WTC11 (cell line): ENCODE results near the gene OR4D2. TPM values are rescaled to one million over a fixed set of nuclear protein-coding genes. Genes with fewer than 3 reads are reported as not detected.

Experiments
- ATAC-seq: fragments of 200-7000 bp; cut with Tn5 transposase; 2 replicates; pipeline ENCODE4 v1.10.0; 2021; ENCODE audit warnings: mild to moderate bottlenecking, moderate library complexity
- CTCF ChIA-PET: fragments of 300-600 bp; sonication (Branson Sonifier 250); formaldehyde crosslinking; loops from one replicate; lab custom pipeline; 2021; ENCODE audit warnings: antibody characterized with exemption; lab: Charles Lee
- POLR2A ChIA-PET: fragments of 350-600 bp; sonication (Branson Sonifier 250); formaldehyde crosslinking; loops from one replicate; lab custom pipeline; 2021; ENCODE audit warnings: antibody characterized with exemption; lab: Charles Lee
- DNase-seq: peaks from one replicate; pipeline ENCODE4 v3.0.0; 2021; ENCODE audit warnings: low spot score
- H3K27ac Mint-ChIP-seq: 2 replicates; pipeline ENCODE4 v1.8.0; 2021; ENCODE audit warnings: mixed read lengths
- H3K27me3 Mint-ChIP-seq: 2 replicates; pipeline ENCODE4 v1.8.0; 2021; ENCODE audit warnings: low read depth, mild to moderate bottlenecking, moderate library complexity, mixed read lengths
- H3K36me3 Mint-ChIP-seq: 2 replicates; pipeline ENCODE4 v1.8.0; 2021; ENCODE audit warnings: mixed read lengths
- H3K4me1 Mint-ChIP-seq: 2 replicates; pipeline ENCODE4 v1.8.0; 2022; ENCODE audit warnings: mixed read lengths
- H3K4me3 Mint-ChIP-seq: 2 replicates; pipeline ENCODE4 v1.8.0; 2021; ENCODE audit warnings: mild to moderate bottlenecking, moderate library complexity, mixed read lengths
- H3K9me3 Mint-ChIP-seq: 2 replicates; pipeline ENCODE4 v1.8.0; 2021; ENCODE audit warnings: mixed read lengths
- CBFB ChIP-seq: sonication (generic); formaldehyde crosslinking; IDR thresholded peaks from 2 replicates; pipeline ENCODE4 v1.8.1; 2022; ENCODE audit warnings: mild to moderate bottlenecking, low read depth, missing genetic modification reagents
- E2F1 ChIP-seq: sonication (generic); formaldehyde crosslinking; IDR thresholded peaks from 2 replicates; pipeline ENCODE4 v1.8.0; 2022; ENCODE audit warnings: mild to moderate bottlenecking, missing genetic modification reagents
- EMX1 ChIP-seq: fragments of 250-450 bp; sonication (Bioruptor Pico); IDR thresholded peaks from 2 replicates; pipeline ENCODE4 v1.8.0; 2021; ENCODE audit warnings: mild to moderate bottlenecking
- GTF2I ChIP-seq: fragments of 250-450 bp; sonication (Bioruptor Pico); conservative IDR thresholded peaks from 2 replicates; pipeline ENCODE4 v1.4.0; 2021; ENCODE audit warnings: mild to moderate bottlenecking
- IRF1 ChIP-seq: sonication (generic); formaldehyde crosslinking; IDR thresholded peaks from 2 replicates; pipeline ENCODE4 v1.8.0; 2023; ENCODE audit warnings: missing genetic modification reagents
- JUN ChIP-seq: sonication (generic); formaldehyde crosslinking; IDR thresholded peaks from 2 replicates; pipeline ENCODE4 v1.8.0; 2023; ENCODE audit warnings: mild to moderate bottlenecking, missing genetic modification reagents
- KAT7 ChIP-seq: sonication (generic); formaldehyde crosslinking; IDR thresholded peaks from 2 replicates; pipeline ENCODE4 v1.8.1; 2023; ENCODE audit warnings: missing genetic modification reagents, mild to moderate bottlenecking, borderline replicate concordance
- MYBL2 ChIP-seq: sonication (generic); formaldehyde crosslinking; IDR thresholded peaks from 2 replicates; pipeline ENCODE4 v1.8.1; 2023; ENCODE audit warnings: mild to moderate bottlenecking, moderate library complexity, missing genetic modification reagents
- NFE2L1 ChIP-seq: sonication (generic); formaldehyde crosslinking; IDR thresholded peaks from 2 replicates; pipeline ENCODE4 v1.8.1; 2023; ENCODE audit warnings: missing genetic modification reagents
- NR3C1 ChIP-seq: sonication (generic); formaldehyde crosslinking; conservative IDR thresholded peaks from 2 replicates; pipeline ENCODE4 v1.8.1; 2023; ENCODE audit warnings: low read depth, mild to moderate bottlenecking, missing genetic modification reagents
- OVOL2 ChIP-seq: fragments of 250-450 bp; sonication (Bioruptor Pico); IDR thresholded peaks from 2 replicates; pipeline ENCODE4 v1.9.0; 2021; ENCODE audit warnings: mild to moderate bottlenecking, borderline replicate concordance
- ZBTB21 ChIP-seq: sonication (generic); formaldehyde crosslinking; IDR thresholded peaks from 2 replicates; pipeline ENCODE4 v1.8.1; 2023; ENCODE audit warnings: mild to moderate bottlenecking, missing genetic modification reagents, borderline replicate concordance
- ZBTB43 ChIP-seq: sonication (generic); formaldehyde crosslinking; IDR thresholded peaks from 2 replicates; pipeline ENCODE4 v1.8.1; 2023; ENCODE audit warnings: mild to moderate bottlenecking, missing genetic modification reagents
- ZNF317 ChIP-seq: sonication (generic); formaldehyde crosslinking; IDR thresholded peaks from 2 replicates; pipeline ENCODE4 v1.8.1; 2023; ENCODE audit warnings: low read depth, mild to moderate bottlenecking, moderate library complexity, missing genetic modification reagents, borderline replicate concordance
- total RNA-seq: library from RNA; stranded (reverse); gene quantifications from 3 replicates; pipeline ENCODE4 v1.2.3, GENCODE V29; 2021
- TF ChIP-seq, protein P1 (sequence below): sonication (generic); formaldehyde crosslinking; IDR thresholded peaks from 2 replicates; pipeline ENCODE4 v1.8.1; 2022; ENCODE audit warnings: missing genetic modification reagents, borderline replicate concordance
- TF ChIP-seq, protein P2 (sequence below): sonication (generic); formaldehyde crosslinking; conservative IDR thresholded peaks from 2 replicates; pipeline ENCODE4 v1.8.1; 2023; ENCODE audit warnings: mild to moderate bottlenecking, low read depth, missing genetic modification reagents, moderate library complexity
- TF ChIP-seq, protein P3 (sequence below): fragments of 200-600 bp; IDR thresholded peaks from 2 replicates; pipeline ENCODE4 v1.8.0; 2022; ENCODE audit warnings: antibody characterized with exemption
- TF ChIP-seq, protein P4 (sequence below): sonication (generic); formaldehyde crosslinking; IDR thresholded peaks from 2 replicates; pipeline ENCODE4 v1.8.1; 2022; ENCODE audit warnings: low read depth, missing genetic modification reagents, borderline replicate concordance

OR4D2 gene
- total RNA-seq, 1 experiment from 2014 or later, result not detected

GRCh38 chr17:58207451-58207850, 40.7 kb downstream of the OR4D2 start:
- peaks cover 14% of the 10 kb centered on the region for H3K36me3 Mint-ChIP-seq
- CTCF ChIA-PET, result interaction anchor here (1.3 kb wide), 1 partner anchor 7 kb away, joined by 5 read pairs; no protein-coding TSS in a partner anchor
- TF ChIP-seq JUN (no peak), ZBTB43 (CRISPR knock-in tag) (no peak), NFE2L1 (CRISPR knock-in tag) (no peak), ZNF317 (CRISPR knock-in tag) (no peak), IRF1 (CRISPR knock-in tag) (no peak), OVOL2 (CRISPR knock-in tag) (no peak), EMX1 (no peak), CBFB (CRISPR knock-in tag) (no peak), KAT7 (CRISPR knock-in tag) (no peak), NR3C1 (CRISPR knock-in tag) (no peak), ZBTB21 (no peak), GTF2I (CRISPR knock-in tag) (no peak), E2F1 (CRISPR knock-in tag) (no peak), MYBL2 (CRISPR knock-in tag) (no peak)
- TF ChIP-seq, protein P1, sequence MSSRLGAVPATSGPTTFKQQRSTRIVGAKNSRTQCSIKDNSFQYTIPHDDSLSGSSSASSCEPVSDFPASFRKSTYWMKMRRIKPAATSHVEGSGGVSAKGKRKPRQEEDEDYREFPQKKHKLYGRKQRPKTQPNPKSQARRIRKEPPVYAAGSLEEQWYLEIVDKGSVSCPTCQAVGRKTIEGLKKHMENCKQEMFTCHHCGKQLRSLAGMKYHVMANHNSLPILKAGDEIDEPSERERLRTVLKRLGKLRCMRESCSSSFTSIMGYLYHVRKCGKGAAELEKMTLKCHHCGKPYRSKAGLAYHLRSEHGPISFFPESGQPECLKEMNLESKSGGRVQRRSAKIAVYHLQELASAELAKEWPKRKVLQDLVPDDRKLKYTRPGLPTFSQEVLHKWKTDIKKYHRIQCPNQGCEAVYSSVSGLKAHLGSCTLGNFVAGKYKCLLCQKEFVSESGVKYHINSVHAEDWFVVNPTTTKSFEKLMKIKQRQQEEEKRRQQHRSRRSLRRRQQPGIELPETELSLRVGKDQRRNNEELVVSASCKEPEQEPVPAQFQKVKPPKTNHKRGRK (CRISPR knock-in tag), result no peak
- TF ChIP-seq, protein P2, sequence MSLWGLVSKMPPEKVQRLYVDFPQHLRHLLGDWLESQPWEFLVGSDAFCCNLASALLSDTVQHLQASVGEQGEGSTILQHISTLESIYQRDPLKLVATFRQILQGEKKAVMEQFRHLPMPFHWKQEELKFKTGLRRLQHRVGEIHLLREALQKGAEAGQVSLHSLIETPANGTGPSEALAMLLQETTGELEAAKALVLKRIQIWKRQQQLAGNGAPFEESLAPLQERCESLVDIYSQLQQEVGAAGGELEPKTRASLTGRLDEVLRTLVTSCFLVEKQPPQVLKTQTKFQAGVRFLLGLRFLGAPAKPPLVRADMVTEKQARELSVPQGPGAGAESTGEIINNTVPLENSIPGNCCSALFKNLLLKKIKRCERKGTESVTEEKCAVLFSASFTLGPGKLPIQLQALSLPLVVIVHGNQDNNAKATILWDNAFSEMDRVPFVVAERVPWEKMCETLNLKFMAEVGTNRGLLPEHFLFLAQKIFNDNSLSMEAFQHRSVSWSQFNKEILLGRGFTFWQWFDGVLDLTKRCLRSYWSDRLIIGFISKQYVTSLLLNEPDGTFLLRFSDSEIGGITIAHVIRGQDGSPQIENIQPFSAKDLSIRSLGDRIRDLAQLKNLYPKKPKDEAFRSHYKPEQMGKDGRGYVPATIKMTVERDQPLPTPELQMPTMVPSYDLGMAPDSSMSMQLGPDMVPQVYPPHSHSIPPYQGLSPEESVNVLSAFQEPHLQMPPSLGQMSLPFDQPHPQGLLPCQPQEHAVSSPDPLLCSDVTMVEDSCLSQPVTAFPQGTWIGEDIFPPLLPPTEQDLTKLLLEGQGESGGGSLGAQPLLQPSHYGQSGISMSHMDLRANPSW (CRISPR knock-in tag), result no peak
- TF ChIP-seq, protein P3, sequence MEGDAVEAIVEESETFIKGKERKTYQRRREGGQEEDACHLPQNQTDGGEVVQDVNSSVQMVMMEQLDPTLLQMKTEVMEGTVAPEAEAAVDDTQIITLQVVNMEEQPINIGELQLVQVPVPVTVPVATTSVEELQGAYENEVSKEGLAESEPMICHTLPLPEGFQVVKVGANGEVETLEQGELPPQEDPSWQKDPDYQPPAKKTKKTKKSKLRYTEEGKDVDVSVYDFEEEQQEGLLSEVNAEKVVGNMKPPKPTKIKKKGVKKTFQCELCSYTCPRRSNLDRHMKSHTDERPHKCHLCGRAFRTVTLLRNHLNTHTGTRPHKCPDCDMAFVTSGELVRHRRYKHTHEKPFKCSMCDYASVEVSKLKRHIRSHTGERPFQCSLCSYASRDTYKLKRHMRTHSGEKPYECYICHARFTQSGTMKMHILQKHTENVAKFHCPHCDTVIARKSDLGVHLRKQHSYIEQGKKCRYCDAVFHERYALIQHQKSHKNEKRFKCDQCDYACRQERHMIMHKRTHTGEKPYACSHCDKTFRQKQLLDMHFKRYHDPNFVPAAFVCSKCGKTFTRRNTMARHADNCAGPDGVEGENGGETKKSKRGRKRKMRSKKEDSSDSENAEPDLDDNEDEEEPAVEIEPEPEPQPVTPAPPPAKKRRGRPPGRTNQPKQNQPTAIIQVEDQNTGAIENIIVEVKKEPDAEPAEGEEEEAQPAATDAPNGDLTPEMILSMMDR, result no peak
- TF ChIP-seq, protein P4, sequence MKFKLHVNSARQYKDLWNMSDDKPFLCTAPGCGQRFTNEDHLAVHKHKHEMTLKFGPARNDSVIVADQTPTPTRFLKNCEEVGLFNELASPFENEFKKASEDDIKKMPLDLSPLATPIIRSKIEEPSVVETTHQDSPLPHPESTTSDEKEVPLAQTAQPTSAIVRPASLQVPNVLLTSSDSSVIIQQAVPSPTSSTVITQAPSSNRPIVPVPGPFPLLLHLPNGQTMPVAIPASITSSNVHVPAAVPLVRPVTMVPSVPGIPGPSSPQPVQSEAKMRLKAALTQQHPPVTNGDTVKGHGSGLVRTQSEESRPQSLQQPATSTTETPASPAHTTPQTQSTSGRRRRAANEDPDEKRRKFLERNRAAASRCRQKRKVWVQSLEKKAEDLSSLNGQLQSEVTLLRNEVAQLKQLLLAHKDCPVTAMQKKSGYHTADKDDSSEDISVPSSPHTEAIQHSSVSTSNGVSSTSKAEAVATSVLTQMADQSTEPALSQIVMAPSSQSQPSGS (CRISPR knock-in tag), result no peak
- H3K27ac Mint-ChIP-seq, result no peak overlapping the region
- no peaks in the 10 kb centered on the region for H3K4me1 Mint-ChIP-seq
- ATAC-seq, result no peak
- DNase-seq, result no peak
- no peaks in the 10 kb centered on the region for H3K9me3 Mint-ChIP-seq
- H3K27me3 Mint-ChIP-seq, result no peaks in the 10 kb centered on the region
- POLR2A ChIA-PET, result no interaction called here
- H3K4me3 Mint-ChIP-seq, result no peak overlapping the region
